ENCODE measurements around the gene KLHL17. TPM values are rescaled to one million over a fixed set of nuclear protein-coding genes. Genes with fewer than 3 reads are reported as not detected.

Gene KLHL17
- total RNA-seq, 3 donors from 2014 or later (not counting 1 experiment from before 2014, with no cell fraction given) = 17.8 to 33.5 (median 22.4) TPM

GRCh38 chr1:932776-933602 is 27.4 kb upstream of the KLHL17 start:
- H3K4me1 ChIP-seq (ENCODE audit: control insufficient read depth, insufficient read depth, low read length) = peaks cover 6% of the 10 kb centered on the region
- peaks cover 3% of the 10 kb centered on the region for H3K27me3 ChIP-seq (ENCODE audit: control insufficient read depth, insufficient read depth, low read length)
- H3K4me1 Mint-ChIP-seq = peaks cover 6 to 9% of the 10 kb centered on the region in 2 donors
- no peak overlapping the region for H3K4me3 Mint-ChIP-seq
- no peaks in the 10 kb centered on the region for H3K36me3 Mint-ChIP-seq
- no peaks in the 10 kb centered on the region for H3K36me3 ChIP-seq (ENCODE audit: control insufficient read depth, insufficient read depth, low read length)
- intact Hi-C loops (cut with micrococcal nuclease) = no loop called here
- H3K4me3 ChIP-seq (ENCODE audit: low read length) = no peak overlapping the region
- no peak overlapping the region for H3K27ac ChIP-seq (ENCODE audit: low read length)
- H3K9me3 ChIP-seq (ENCODE audit: control insufficient read depth, insufficient read depth, low read length) = no peaks in the 10 kb centered on the region
- H3K27ac Mint-ChIP-seq = no peak overlapping the region
- ATAC-seq (no peak), DNase-seq (no peak)
- WGBS (ENCODE audit: insufficient coverage) = 85% methylated on average over 25 of the region's 25 CpGs
- no peak for TF ChIP-seq CTCF (IDR thresholded peaks at IDR 0.05)
- H3K27me3 Mint-ChIP-seq (ENCODE audit: low read depth in 2 of 2) = peaks cover 6 to 22% of the 10 kb centered on the region in 2 donors
- H3K9me3 Mint-ChIP-seq = no peaks in the 10 kb centered on the region

DNA sequence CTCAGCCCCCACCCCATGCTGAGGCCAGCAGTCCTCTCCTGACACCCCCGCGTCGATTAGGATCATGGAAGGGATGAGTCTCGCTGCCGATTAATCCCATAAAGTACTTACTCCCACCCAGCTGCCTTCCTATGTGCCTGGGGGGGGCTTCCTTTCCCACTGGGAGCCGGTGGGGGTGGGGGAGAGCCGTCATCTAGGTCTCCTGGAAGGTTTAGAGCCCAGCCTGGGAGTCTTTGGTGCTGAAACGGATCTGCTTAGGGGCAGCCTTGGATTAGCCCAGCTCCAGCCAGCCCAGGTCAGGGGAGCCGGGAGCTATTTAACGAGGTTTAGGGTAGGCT is 26.8 kb upstream of the KLHL17 start:
- ATAC-seq (no peak), DNase-seq (no peak)
- Mint-ChIP-seq H3K27me3 (ENCODE audit: low read depth in 2 of 2) (peaks cover 7 to 27% of the 10 kb centered on the region in 2 donors), H3K4me3 (no peak overlapping the region), H3K36me3 (no peaks in the 10 kb centered on the region), H3K9me3 (no peaks in the 10 kb centered on the region), H3K27ac (no peak overlapping the region), H3K4me1 (peaks cover 6 to 9% of the 10 kb centered on the region in 2 donors)
- Histone ChIP-seq H3K36me3 (ENCODE audit: control insufficient read depth, insufficient read depth, low read length) (no peaks in the 10 kb centered on the region), H3K27ac (ENCODE audit: low read length) (no peak overlapping the region), H3K4me1 (ENCODE audit: control insufficient read depth, insufficient read depth, low read length) (peaks cover 6% of the 10 kb centered on the region), H3K4me3 (ENCODE audit: low read length) (no peak overlapping the region), H3K9me3 (ENCODE audit: control insufficient read depth, insufficient read depth, low read length) (no peaks in the 10 kb centered on the region), H3K27me3 (ENCODE audit: control insufficient read depth, insufficient read depth, low read length) (peaks cover 3% of the 10 kb centered on the region)
- intact Hi-C loops (cut with micrococcal nuclease) = no loop called here
- no peak for TF ChIP-seq CTCF (IDR thresholded peaks at IDR 0.05)
- 64% methylated on average over 10 of the region's 10 CpGs for WGBS (ENCODE audit: insufficient coverage)

GRCh38 chr1:934991-935750 is 25.2 kb upstream of the KLHL17 start:
- H3K36me3 ChIP-seq (ENCODE audit: control insufficient read depth, insufficient read depth, low read length) = no peaks in the 10 kb centered on the region
- Mint-ChIP-seq H3K4me1 (peaks cover 6 to 9% of the 10 kb centered on the region in 2 donors), H3K36me3 (no peaks in the 10 kb centered on the region), H3K27ac (no peak overlapping the region), H3K4me3 (no peak overlapping the region), H3K9me3 (no peaks in the 10 kb centered on the region), H3K27me3 (ENCODE audit: low read depth in 2 of 2) (peaks cover 18 to 35% of the 10 kb centered on the region in 2 donors)
- no peak overlapping the region for H3K27ac ChIP-seq (ENCODE audit: low read length)
- H3K27me3 ChIP-seq (ENCODE audit: control insufficient read depth, insufficient read depth, low read length) = peaks cover 12% of the 10 kb centered on the region
- intact Hi-C loops (cut with micrococcal nuclease) = no loop called here
- H3K9me3 ChIP-seq (ENCODE audit: control insufficient read depth, insufficient read depth, low read length) = no peaks in the 10 kb centered on the region
- DNase-seq (no peak), ATAC-seq (no peak)
- H3K4me3 ChIP-seq (ENCODE audit: low read length) = no peak overlapping the region
- H3K4me1 ChIP-seq (ENCODE audit: control insufficient read depth, insufficient read depth, low read length) = peaks cover 13% of the 10 kb centered on the region
- 33% methylated on average over 37 of the region's 37 CpGs for WGBS (ENCODE audit: insufficient coverage)
- no peak for TF ChIP-seq CTCF (IDR thresholded peaks at IDR 0.05)

Measured in natural killer cell (primary cell).